ENCODE results near the gene MASP1.

Gene MASP1

DNA sequence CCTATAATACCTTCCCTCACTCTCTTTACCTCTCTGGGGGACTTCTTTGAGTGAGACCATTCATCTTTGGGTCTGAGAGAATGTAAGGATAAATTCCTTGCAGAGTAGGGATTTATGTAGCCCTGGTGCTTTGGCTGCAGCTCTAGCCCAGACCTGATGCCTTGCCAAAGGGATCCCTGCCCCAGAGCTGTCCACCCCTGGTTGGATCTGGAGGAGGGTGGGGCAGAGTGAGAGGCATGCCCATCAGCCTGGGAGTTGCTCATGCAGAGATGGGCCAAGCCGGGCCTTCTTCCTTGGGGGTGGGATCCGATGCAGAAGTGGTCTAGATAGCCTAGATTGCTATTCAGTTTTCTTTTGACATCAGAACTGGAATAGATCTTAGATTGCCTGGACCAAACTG lies 62.8 kb downstream of the MASP1 start:
- TF ChIP-seq SIN3A (IDR thresholded peaks at IDR 0.05; ENCODE audit: borderline replicate concordance, insufficient read depth, low read length) (no peak), TAF1 (IDR thresholded peaks at IDR 0.05; ENCODE audit: borderline replicate concordance, insufficient read depth, low read length) (no peak), FOXP2 (optimal IDR thresholded peaks at IDR 0.05; ENCODE audit: borderline replicate concordance, extremely low read depth, extremely low read length, insufficient read depth) (no peak), REST (IDR thresholded peaks at IDR 0.05; ENCODE audit: insufficient read depth in 1 of 2, low read depth in 2 of 2, low read length in 2 of 2) (no peak), POLR2AphosphoS5 (IDR thresholded peaks at IDR 0.05; ENCODE audit: low read depth, low read length) (no peak)

DNA sequence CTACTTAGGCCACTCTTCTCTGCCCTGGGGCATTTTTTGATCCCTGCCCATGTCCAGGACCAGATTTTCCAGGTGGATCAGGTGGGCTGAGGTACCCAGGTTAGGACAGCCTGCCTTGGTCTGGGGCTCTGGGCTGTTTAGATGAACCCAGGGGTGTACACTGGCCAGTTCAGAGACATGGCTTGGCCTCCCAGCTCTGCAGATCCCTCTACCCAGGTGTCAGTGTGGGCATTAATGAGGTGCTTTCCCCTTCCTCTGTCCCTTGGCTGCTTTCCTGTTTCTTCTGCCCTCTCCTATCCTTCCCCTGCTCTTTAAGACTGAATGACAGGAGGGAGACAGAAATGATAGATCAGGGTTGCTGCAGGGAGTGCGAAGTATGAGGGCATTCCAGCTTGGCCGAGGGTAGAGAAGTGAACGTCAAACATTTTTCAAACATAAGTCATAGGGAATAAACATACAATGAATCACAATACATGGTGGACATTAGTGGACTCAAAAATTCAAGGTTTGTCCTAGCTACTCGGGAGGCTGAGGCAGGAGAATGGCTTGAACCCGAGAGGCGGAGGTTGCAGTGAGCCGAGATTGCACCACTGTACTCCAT lies 63.8 kb downstream of the MASP1 start:
- no peak for TF ChIP-seq REST (IDR thresholded peaks at IDR 0.05; ENCODE audit: insufficient read depth in 1 of 2, low read depth in 2 of 2, low read length in 2 of 2)
- no peak for TF ChIP-seq POLR2AphosphoS5 (IDR thresholded peaks at IDR 0.05; ENCODE audit: low read depth, low read length)
- no peak for TF ChIP-seq SIN3A (IDR thresholded peaks at IDR 0.05; ENCODE audit: borderline replicate concordance, insufficient read depth, low read length)
- TF ChIP-seq FOXP2 (optimal IDR thresholded peaks at IDR 0.05; ENCODE audit: borderline replicate concordance, extremely low read depth, extremely low read length, insufficient read depth), result no peak
- no peak for TF ChIP-seq TAF1 (IDR thresholded peaks at IDR 0.05; ENCODE audit: borderline replicate concordance, insufficient read depth, low read length)

GRCh38 chr3:187223799-187224198 lies 67.7 kb downstream of the MASP1 start:
- TF ChIP-seq FOXP2 (optimal IDR thresholded peaks at IDR 0.05; ENCODE audit: borderline replicate concordance, extremely low read depth, extremely low read length, insufficient read depth), result no peak
- no peak for TF ChIP-seq REST (IDR thresholded peaks at IDR 0.05; ENCODE audit: insufficient read depth in 1 of 2, low read depth in 2 of 2, low read length in 2 of 2)
- no peak for TF ChIP-seq TAF1 (IDR thresholded peaks at IDR 0.05; ENCODE audit: borderline replicate concordance, insufficient read depth, low read length)
- TF ChIP-seq SIN3A (IDR thresholded peaks at IDR 0.05; ENCODE audit: borderline replicate concordance, insufficient read depth, low read length), result no peak
- TF ChIP-seq POLR2AphosphoS5 (IDR thresholded peaks at IDR 0.05; ENCODE audit: low read depth, low read length), result no peak

GRCh38 chr3:187222801-187223200 lies 68.7 kb downstream of the MASP1 start:
- no peak for TF ChIP-seq POLR2AphosphoS5 (IDR thresholded peaks at IDR 0.05; ENCODE audit: low read depth, low read length)

DNA sequence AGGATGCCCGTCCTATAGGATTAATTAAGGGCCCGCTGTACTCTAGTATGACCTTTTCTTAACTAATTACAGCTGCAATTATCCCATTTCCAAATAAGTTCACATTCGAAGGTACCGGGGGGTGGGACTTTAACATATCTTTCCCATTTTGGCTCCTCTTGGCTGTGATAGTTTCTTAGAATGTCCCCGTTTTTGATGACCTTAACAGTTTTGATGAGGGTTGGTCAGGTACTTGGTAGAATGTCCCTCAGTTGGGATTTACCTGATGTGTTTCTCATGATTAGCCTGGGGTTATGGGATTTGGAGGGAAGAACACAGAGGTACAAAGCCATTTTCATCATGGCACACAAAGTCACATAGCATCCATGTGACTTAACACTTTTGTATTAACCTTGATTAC lies 76.1 kb downstream of the MASP1 start:
- TF ChIP-seq TAF1 (IDR thresholded peaks at IDR 0.05; ENCODE audit: borderline replicate concordance, insufficient read depth, low read length), result no peak

DNA sequence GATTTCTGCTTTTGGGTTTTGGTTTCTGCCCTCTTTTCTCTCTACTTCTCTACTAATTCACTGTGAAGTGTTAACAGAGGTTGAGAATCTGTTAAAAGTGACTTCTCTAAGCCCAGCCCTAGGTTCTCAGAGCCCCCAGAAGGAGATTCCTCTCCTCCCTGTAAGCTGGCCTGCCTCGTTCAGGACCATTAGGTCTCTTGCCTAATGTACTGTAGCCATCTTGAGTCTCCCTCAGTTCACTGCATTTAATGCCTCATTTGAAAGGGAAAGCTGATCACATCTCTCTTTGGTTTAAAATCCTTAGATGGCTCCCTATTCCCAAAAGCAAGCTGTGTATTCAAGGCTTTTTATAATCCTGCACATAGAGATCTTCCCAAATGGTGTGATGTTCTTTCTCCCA lies 77.9 kb downstream of the MASP1 start:
- TF ChIP-seq FOXP2 (optimal IDR thresholded peaks at IDR 0.05; ENCODE audit: borderline replicate concordance, extremely low read depth, extremely low read length, insufficient read depth) (no peak), POLR2AphosphoS5 (IDR thresholded peaks at IDR 0.05; ENCODE audit: low read depth, low read length) (no peak)

- TF ChIP-seq SIN3A (IDR thresholded peaks at IDR 0.05; ENCODE audit: borderline replicate concordance, insufficient read depth, low read length) (no peak), TAF1 (IDR thresholded peaks at IDR 0.05; ENCODE audit: borderline replicate concordance, insufficient read depth, low read length) (no peak), POLR2AphosphoS5 (IDR thresholded peaks at IDR 0.05; ENCODE audit: low read depth, low read length) (no peak), FOXP2 (optimal IDR thresholded peaks at IDR 0.05; ENCODE audit: borderline replicate concordance, extremely low read depth, extremely low read length, insufficient read depth) (no peak), REST (IDR thresholded peaks at IDR 0.05; ENCODE audit: insufficient read depth in 1 of 2, low read depth in 2 of 2, low read length in 2 of 2) (no peak)
Observed at GRCh38 chr3:187212705-187213104, 78.8 kb downstream of the MASP1 start.
